ENCODE data around the gene AOAH.

- TF ChIP-seq, protein P1, sequence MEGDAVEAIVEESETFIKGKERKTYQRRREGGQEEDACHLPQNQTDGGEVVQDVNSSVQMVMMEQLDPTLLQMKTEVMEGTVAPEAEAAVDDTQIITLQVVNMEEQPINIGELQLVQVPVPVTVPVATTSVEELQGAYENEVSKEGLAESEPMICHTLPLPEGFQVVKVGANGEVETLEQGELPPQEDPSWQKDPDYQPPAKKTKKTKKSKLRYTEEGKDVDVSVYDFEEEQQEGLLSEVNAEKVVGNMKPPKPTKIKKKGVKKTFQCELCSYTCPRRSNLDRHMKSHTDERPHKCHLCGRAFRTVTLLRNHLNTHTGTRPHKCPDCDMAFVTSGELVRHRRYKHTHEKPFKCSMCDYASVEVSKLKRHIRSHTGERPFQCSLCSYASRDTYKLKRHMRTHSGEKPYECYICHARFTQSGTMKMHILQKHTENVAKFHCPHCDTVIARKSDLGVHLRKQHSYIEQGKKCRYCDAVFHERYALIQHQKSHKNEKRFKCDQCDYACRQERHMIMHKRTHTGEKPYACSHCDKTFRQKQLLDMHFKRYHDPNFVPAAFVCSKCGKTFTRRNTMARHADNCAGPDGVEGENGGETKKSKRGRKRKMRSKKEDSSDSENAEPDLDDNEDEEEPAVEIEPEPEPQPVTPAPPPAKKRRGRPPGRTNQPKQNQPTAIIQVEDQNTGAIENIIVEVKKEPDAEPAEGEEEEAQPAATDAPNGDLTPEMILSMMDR (IDR thresholded peaks at IDR 0.05): no peak
- no peak for TF ChIP-seq POLR2A (IDR thresholded peaks at IDR 0.05)
- TF ChIP-seq POLR2AphosphoS5 (IDR thresholded peaks at IDR 0.05): no peak
- no peak for TF ChIP-seq EP300 (IDR thresholded peaks at IDR 0.05)
Observed at GRCh38 chr7:36549029-36549428, 175.3 kb downstream of the AOAH start.
